Peyer's patch (tissue), 4 donors: ENCODE results near the gene TEX29. TPM values are rescaled to one million over a fixed set of nuclear protein-coding genes. Genes with fewer than 3 reads are reported as not detected.

Experiments used
- DNase-seq, 3 donors: peaks; one replicate each; pipeline ENCODE4 v3.0.0-alpha.2; 2017 to 2019
- H3K27ac ChIP-seq, 4 donors: fragments of 200-600 bp; sonication (generic); one replicate each; pipeline ENCODE4 v1.5.1; 2016 to 2019
- H3K27me3 ChIP-seq, 2 donors: fragments of 200-600 bp; sonication (generic); one replicate each; pipeline ENCODE4 v1.5.1; 2019
- H3K36me3 ChIP-seq, 3 donors: fragments of 200-600 bp; sonication (generic); one replicate each; pipeline ENCODE4 v1.5.1; 2016 to 2019
- H3K4me1 ChIP-seq, 4 donors: fragments of 200-600 bp; sonication (generic); one replicate each; pipeline ENCODE4 v1.5.1; 2016 to 2019
- H3K4me3 ChIP-seq, 4 donors: fragments of 200-600 bp; sonication (generic); 1 replicate in 3 of 4; 2 replicates in 1 of 4; pipeline ENCODE4 v1.5.1; 2016 to 2019; ENCODE audit warnings: mild to moderate bottlenecking in 1 of 4
- H3K9me3 ChIP-seq, 4 donors: fragments of 200-600 bp; sonication (generic); one replicate each; pipeline ENCODE4 v1.5.1; 2016 to 2019; ENCODE audit warnings: mild to moderate bottlenecking in 1 of 4
- POLR2A ChIP-seq, 2 donors: fragments of 450-650 bp; IDR thresholded peaks; one replicate each; pipeline ENCODE4 v1.5.1; 2017; ENCODE audit warnings: antibody characterized with exemption in 2 of 2, mild to moderate bottlenecking in 2 of 2, moderate library complexity in 2 of 2
- total RNA-seq, 4 donors: library from RNA; depleted of rRNA; stranded (reverse); fragments of >200 nt; gene quantifications; one replicate each; pipeline ENCODE4 v1.1.0, GENCODE V29; 2016
- TF ChIP-seq, protein P1 (sequence below), 6 experiments: fragments of 450-650 bp in 4 of 6; fragments of 200-600 bp in 2 of 6; sonication (generic) in 1 of 6; IDR thresholded peaks; one replicate each; pipeline ENCODE4 v1.5.1; 2017 to 2019; ENCODE audit warnings: antibody characterized with exemption in 6 of 6, mild to moderate bottlenecking in 3 of 6, moderate library complexity in 1 of 6

The TEX29 gene
- total RNA-seq, 4 donors from 2014 or later, result not detected

- TF ChIP-seq POLR2A (IDR thresholded peaks at IDR 0.05), result no peak
- TF ChIP-seq, protein P1, sequence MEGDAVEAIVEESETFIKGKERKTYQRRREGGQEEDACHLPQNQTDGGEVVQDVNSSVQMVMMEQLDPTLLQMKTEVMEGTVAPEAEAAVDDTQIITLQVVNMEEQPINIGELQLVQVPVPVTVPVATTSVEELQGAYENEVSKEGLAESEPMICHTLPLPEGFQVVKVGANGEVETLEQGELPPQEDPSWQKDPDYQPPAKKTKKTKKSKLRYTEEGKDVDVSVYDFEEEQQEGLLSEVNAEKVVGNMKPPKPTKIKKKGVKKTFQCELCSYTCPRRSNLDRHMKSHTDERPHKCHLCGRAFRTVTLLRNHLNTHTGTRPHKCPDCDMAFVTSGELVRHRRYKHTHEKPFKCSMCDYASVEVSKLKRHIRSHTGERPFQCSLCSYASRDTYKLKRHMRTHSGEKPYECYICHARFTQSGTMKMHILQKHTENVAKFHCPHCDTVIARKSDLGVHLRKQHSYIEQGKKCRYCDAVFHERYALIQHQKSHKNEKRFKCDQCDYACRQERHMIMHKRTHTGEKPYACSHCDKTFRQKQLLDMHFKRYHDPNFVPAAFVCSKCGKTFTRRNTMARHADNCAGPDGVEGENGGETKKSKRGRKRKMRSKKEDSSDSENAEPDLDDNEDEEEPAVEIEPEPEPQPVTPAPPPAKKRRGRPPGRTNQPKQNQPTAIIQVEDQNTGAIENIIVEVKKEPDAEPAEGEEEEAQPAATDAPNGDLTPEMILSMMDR (IDR thresholded peaks at IDR 0.05), result no peak
- H3K4me1 ChIP-seq, result no peaks in the 10 kb centered on the region
- H3K27ac ChIP-seq, result no peak overlapping the region
- H3K9me3 ChIP-seq, result no peaks in the 10 kb centered on the region
- DNase-seq, result no peak
- no peaks in the 10 kb centered on the region for H3K27me3 ChIP-seq
- H3K4me3 ChIP-seq, result no peak overlapping the region
- H3K36me3 ChIP-seq, result no peaks in the 10 kb centered on the region
Observed at GRCh38 chr13:111359237-111359915, 38.9 kb downstream of the TEX29 start.

- H3K9me3 ChIP-seq, result no peaks in the 10 kb centered on the region
- H3K4me1 ChIP-seq, result no peaks in the 10 kb centered on the region
- no peak overlapping the region for H3K4me3 ChIP-seq
- H3K36me3 ChIP-seq, result no peaks in the 10 kb centered on the region
- no peak for DNase-seq
- H3K27ac ChIP-seq, result no peak overlapping the region
- no peaks in the 10 kb centered on the region for H3K27me3 ChIP-seq
- TF ChIP-seq POLR2A (IDR thresholded peaks at IDR 0.05), result no peak
- TF ChIP-seq, protein P1 (IDR thresholded peaks at IDR 0.05), result no peak
Observed at GRCh38 chr13:111359930-111360329, 39.5 kb downstream of the TEX29 start.

DNA sequence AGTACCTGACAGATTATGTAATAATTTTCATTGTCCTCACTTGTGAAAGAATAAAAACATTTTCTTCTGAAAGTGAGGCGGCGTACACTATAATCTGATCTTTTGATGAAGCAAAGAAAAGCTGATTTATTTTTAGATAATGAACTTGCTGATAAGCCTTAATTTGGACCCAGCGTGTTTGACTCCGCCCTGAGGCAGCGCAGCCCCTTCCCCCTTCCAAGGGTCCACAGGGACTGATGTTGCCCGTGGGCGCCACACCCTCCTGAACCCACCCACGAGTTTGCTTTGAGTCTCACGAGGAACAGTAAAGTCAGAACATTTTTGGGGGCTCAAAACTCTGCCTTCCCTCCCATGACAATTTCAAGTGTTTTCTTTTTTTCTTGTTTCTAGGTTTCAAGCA lies 40.0 kb downstream of the TEX29 start:
- Histone ChIP-seq H3K36me3 (no peaks in the 10 kb centered on the region), H3K27ac (no peak overlapping the region), H3K4me3 (no peak overlapping the region), H3K27me3 (no peaks in the 10 kb centered on the region), H3K4me1 (no peaks in the 10 kb centered on the region), H3K9me3 (no peaks in the 10 kb centered on the region)
- no peak for DNase-seq
- TF ChIP-seq, protein P1 (IDR thresholded peaks at IDR 0.05), result no peak
- no peak for TF ChIP-seq POLR2A (IDR thresholded peaks at IDR 0.05)

DNA sequence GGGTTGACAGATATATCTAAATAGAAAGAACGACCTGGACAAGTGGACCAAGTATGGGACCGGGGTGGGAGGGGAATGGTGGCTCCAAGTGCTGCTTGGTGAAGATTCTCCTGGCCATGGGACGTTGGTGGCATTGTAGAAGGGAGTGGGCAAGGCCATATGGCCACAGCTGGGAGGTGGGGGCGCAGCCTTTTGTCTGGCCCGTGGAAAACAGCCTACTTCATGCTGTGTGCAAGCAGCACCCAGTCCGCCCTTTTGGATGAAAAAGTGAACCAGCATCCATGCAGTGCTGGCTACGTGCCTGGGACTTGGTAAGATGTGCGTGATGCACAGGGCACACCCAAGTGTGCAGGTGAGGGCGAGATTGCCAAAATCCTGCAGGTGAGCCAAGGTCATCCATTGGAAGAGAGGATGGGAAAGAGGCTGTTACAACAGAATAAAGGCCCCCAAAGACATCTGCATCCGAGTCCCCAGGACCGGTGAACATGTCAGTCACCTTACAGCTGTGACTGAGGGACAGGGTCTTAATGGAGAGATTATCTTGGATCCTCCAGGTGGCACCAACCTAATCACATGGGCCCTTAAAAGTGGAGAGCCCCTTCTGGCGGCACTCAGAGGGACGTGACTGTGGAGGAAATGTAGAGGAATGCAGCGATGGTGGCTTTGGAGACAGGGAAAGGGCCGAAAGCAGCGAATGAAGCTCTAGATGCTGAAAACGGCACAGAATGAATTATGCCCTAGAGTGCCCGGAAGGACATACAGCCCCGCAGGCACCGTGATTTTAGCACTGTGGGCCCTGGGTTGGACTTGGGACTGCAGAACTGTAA lies 40.8 kb downstream of the TEX29 start:
- Histone ChIP-seq H3K4me3 (no peak overlapping the region), H3K27me3 (no peaks in the 10 kb centered on the region), H3K4me1 (no peaks in the 10 kb centered on the region), H3K36me3 (no peaks in the 10 kb centered on the region), H3K9me3 (no peaks in the 10 kb centered on the region), H3K27ac (no peak overlapping the region)
- no peak for DNase-seq
- TF ChIP-seq POLR2A (IDR thresholded peaks at IDR 0.05), result no peak
- TF ChIP-seq, protein P1 (IDR thresholded peaks at IDR 0.05), result no peak

DNA sequence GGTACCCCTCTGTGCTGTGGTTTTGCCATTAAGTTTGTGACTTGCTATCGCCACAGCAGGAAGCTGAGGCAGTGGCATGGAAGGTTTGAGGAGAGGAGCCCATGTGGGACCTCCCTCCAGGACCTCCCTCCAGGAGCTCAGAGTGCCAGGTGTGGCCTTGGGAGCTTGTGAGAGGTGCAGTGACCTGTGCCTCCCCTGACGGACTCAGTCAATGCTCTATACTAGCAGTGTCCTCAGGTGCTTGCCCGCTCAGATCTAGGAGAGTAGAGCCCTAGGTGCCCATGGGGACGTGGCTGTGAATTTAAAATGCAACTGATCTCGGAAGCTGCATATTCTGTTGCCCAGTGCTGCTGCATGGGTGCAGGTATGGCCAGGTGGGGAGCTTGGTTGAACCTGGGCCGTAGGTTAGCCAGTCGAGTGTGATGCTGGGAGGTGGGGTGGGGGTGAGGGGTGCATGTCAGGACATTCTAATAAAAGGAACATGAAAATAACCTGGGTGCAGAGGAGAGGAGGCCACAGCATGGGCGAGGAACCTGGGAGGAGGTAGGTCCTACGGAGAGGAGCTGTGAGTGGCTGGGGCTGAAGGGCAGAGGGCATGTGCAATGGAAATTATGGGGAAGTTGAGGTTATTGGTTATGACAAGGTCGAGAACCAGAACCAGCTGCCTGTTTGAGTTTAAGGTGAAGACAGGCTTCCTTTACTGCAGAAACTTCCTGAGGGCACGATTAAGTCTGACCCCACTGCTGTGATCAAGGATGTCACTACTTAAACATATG lies 41.6 kb downstream of the TEX29 start:
- DNase-seq, result no peak
- Histone ChIP-seq H3K9me3 (no peaks in the 10 kb centered on the region), H3K4me1 (no peaks in the 10 kb centered on the region), H3K4me3 (no peak overlapping the region), H3K36me3 (no peaks in the 10 kb centered on the region), H3K27ac (no peak overlapping the region), H3K27me3 (no peaks in the 10 kb centered on the region)
- TF ChIP-seq, protein P1 (IDR thresholded peaks at IDR 0.05), result no peak
- TF ChIP-seq POLR2A (IDR thresholded peaks at IDR 0.05), result no peak
